Umbilical cord (tissue), 2 donors: ENCODE results near the gene DRAXIN. TPM values are rescaled to one million over a fixed set of nuclear protein-coding genes. Genes with fewer than 3 reads are reported as not detected.

Source experiments
- DNase-seq: peaks from one replicate; pipeline ENCODE4 v3.0.0-alpha.2; 2015; ENCODE audit warnings: low spot score
- total RNA-seq: library from RNA; depleted of rRNA; stranded (reverse); fragments of >200 nt; gene quantifications from one replicate; pipeline ENCODE4 v1.2.3, GENCODE V29; 2014; ENCODE audit warnings: low replicate concordance; ENCODE audit not compliant: insufficient read depth

DRAXIN gene
- total RNA-seq: 1.4 TPM

- no peak for DNase-seq
Observed at GRCh38 chr1:11691302-11691914, at the start of gene DRAXIN. Gene DRAXIN (plus strand): TSS chr1:11691710. CDS start chr1:11706259, 14,549 bp downstream.

- DNase-seq: no peak
Observed at GRCh38 chr1:11641776-11642305, 49.7 kb upstream of the DRAXIN start.

- DNase-seq: peak; percentile 50
Observed at GRCh38 chr1:11642418-11643017, 49.0 kb upstream of the DRAXIN start.

- DNase-seq: no peak
Observed at GRCh38 chr1:11643782-11644181, 47.7 kb upstream of the DRAXIN start.

- DNase-seq: no peak
Observed at GRCh38 chr1:11645270-11645669, 46.2 kb upstream of the DRAXIN start.

GRCh38 chr1:11645670-11646265, 45.7 kb upstream of the DRAXIN start:
- peak; percentile 66 for DNase-seq

- DNase-seq: no peak
Observed at GRCh38 chr1:11646317-11646716, 45.2 kb upstream of the DRAXIN start.

GRCh38 chr1:11647333-11647732, 44.2 kb upstream of the DRAXIN start:
- DNase-seq: no peak

- DNase-seq: no peak
Observed at GRCh38 chr1:11648039-11648438, 43.5 kb upstream of the DRAXIN start.

- DNase-seq: no peak
Observed at GRCh38 chr1:11648732-11649158, 42.8 kb upstream of the DRAXIN start.

GRCh38 chr1:11649237-11649623, 42.3 kb upstream of the DRAXIN start:
- DNase-seq: no peak

GRCh38 chr1:11649624-11650330, 41.7 kb upstream of the DRAXIN start:
- DNase-seq: no peak

- peak; percentile 32 for DNase-seq
Observed at GRCh38 chr1:11650331-11650991, 41.0 kb upstream of the DRAXIN start.

- DNase-seq: no peak
Observed at GRCh38 chr1:11651017-11651416, 40.5 kb upstream of the DRAXIN start.

- DNase-seq: no peak
Observed at GRCh38 chr1:11652203-11652780, 39.2 kb upstream of the DRAXIN start.

- DNase-seq: peak; percentile 26
Observed at GRCh38 chr1:11653101-11653860, 38.2 kb upstream of the DRAXIN start.

- DNase-seq: no peak
Observed at GRCh38 chr1:11653861-11654136, 37.7 kb upstream of the DRAXIN start.

GRCh38 chr1:11654137-11654938, 37.2 kb upstream of the DRAXIN start, which contains the start of the genes FBXO2 and FBXO44:
Gene FBXO2 (minus strand): TSS chr1:11654429. CDS start chr1:11654340, 89 bp downstream.
Gene FBXO44 (plus strand): TSS chr1:11654877. CDS start chr1:11655836, 959 bp downstream.
- no peak for DNase-seq

GRCh38 chr1:11654939-11655808, 36.3 kb upstream of the DRAXIN start:
- DNase-seq: no peak
